ENCODE measurements around the gene CDH3. TPM values are rescaled to one million over a fixed set of nuclear protein-coding genes. Genes with fewer than 3 reads are reported as not detected.

The CDH3 gene
- total and polyA plus RNA-seq, 2 of the 13 experiments (the other 11 are each of a cell fraction or from before 2014, with no cell fraction given) = 0.11 TPM; not detected in 1

- TF ChIP-seq, protein P1, sequence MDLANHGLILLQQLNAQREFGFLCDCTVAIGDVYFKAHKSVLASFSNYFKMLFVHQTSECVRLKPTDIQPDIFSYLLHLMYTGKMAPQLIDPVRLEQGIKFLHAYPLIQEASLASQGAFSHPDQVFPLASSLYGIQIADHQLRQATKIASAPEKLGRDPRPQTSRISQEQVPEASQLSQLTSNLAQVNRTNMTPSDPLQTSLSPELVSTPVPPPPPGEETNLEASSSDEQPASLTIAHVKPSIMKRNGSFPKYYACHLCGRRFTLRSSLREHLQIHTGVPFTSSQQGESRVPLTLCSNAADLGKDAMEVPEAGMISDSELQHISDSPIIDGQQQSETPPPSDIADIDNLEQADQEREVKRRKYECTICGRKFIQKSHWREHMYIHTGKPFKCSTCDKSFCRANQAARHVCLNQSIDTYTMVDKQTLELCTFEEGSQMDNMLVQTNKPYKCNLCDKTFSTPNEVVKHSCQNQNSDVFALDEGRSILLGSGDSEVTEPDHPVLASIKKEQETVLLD (CRISPR knock-in tag; IDR thresholded peaks at IDR 0.05; ENCODE audit: low read depth) = no peak
- TF ChIP-seq DMAP1 (CRISPR knock-in tag; IDR thresholded peaks at IDR 0.05) (peak; percentile 28; the same call in 1 of the 2 replicates), RXRA (CRISPR knock-in tag; IDR thresholded peaks at IDR 0.05) (peak; percentile 49; the same call in 1 of the 2 replicates), ZNF512B (CRISPR knock-in tag; IDR thresholded peaks at IDR 0.05; ENCODE audit: borderline replicate concordance) (no peak), U2AF1 (optimal IDR thresholded peaks at IDR 0.05; ENCODE audit: low read depth, low read length) (no peak), CEBPG (CRISPR knock-in tag; IDR thresholded peaks at IDR 0.05) (0 out of 2 replicates have a peak, but pooled peaks have one; percentile 3), NCOA2 (CRISPR knock-in tag; IDR thresholded peaks at IDR 0.05) (peak; percentile 39; the same call in 1 of the 2 replicates), GABPA (IDR thresholded peaks at IDR 0.05; ENCODE audit: low read depth, low read length) (no peak), GABPA (CRISPR knock-in tag; IDR thresholded peaks at IDR 0.05; ENCODE audit: low read depth) (0 out of 2 replicates have a peak, but pooled peaks have one; percentile 12), NRL (CRISPR knock-in tag; IDR thresholded peaks at IDR 0.05; ENCODE audit: borderline replicate concordance) (peak; percentile 23; the same call in 1 of the 2 replicates), THRA (CRISPR knock-in tag; IDR thresholded peaks at IDR 0.05; ENCODE audit: borderline replicate concordance) (0 out of 2 replicates have a peak, but pooled peaks have one; percentile 39), FOXO1 (CRISPR knock-in tag; IDR thresholded peaks at IDR 0.05) (0 out of 2 replicates have a peak, but pooled peaks have one; percentile 29), SMC3 (IDR thresholded peaks at IDR 0.05; ENCODE audit: low read length) (no peak), ZNF605 (CRISPR knock-in tag; IDR thresholded peaks at IDR 0.05) (no peak), TAF1 (CRISPR knock-in tag; IDR thresholded peaks at IDR 0.05) (no peak)
- TF ChIP-seq, protein P2, sequence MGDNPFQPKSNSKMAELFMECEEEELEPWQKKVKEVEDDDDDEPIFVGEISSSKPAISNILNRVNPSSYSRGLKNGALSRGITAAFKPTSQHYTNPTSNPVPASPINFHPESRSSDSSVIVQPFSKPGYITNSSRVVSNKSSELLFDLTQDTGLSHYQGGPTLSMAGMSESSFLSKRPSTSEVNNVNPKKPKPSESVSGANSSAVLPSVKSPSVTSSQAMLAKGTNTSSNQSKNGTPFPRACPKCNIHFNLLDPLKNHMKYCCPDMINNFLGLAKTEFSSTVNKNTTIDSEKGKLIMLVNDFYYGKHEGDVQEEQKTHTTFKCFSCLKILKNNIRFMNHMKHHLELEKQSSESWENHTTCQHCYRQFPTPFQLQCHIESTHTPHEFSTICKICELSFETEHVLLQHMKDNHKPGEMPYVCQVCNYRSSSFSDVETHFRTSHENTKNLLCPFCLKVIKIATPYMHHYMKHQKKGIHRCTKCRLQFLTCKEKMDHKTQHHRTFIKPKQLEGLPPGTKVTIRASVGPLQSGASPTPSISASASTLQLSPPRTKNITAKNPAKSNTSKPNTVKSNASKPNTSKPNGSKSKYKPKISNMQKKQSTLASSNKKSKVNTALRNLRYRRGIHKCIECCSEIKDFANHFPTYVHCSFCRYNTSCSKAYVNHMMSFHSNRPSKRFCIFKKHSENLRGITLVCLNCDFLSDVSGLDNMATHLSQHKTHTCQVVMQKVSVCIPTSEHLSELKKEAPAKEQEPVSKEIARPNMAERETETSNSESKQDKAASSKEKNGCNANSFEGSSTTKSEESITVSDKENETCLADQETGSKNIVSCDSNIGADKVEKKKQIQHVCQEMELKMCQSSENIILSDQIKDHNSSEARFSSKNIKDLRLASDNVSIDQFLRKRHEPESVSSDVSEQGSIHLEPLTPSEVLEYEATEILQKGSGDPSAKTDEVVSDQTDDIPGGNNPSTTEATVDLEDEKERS (CRISPR knock-in tag; IDR thresholded peaks at IDR 0.05) = 0 out of 2 replicates have a peak, but pooled peaks have one; percentile 27
- TF ChIP-seq, protein P3, sequence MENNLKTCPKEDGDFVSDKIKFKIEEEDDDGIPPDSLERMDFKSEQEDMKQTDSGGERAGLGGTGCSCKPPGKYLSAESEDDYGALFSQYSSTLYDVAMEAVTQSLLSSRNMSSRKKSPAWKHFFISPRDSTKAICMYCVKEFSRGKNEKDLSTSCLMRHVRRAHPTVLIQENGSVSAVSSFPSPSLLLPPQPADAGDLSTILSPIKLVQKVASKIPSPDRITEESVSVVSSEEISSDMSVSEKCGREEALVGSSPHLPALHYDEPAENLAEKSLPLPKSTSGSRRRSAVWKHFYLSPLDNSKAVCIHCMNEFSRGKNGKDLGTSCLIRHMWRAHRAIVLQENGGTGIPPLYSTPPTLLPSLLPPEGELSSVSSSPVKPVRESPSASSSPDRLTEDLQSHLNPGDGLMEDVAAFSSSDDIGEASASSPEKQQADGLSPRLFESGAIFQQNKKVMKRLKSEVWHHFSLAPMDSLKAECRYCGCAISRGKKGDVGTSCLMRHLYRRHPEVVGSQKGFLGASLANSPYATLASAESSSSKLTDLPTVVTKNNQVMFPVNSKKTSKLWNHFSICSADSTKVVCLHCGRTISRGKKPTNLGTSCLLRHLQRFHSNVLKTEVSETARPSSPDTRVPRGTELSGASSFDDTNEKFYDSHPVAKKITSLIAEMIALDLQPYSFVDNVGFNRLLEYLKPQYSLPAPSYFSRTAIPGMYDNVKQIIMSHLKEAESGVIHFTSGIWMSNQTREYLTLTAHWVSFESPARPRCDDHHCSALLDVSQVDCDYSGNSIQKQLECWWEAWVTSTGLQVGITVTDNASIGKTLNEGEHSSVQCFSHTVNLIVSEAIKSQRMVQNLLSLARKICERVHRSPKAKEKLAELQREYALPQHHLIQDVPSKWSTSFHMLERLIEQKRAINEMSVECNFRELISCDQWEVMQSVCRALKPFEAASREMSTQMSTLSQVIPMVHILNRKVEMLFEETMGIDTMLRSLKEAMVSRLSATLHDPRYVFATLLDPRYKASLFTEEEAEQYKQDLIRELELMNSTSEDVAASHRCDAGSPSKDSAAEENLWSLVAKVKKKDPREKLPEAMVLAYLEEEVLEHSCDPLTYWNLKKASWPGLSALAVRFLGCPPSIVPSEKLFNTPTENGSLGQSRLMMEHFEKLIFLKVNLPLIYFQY (CRISPR knock-in tag; IDR thresholded peaks at IDR 0.05; ENCODE audit: borderline replicate concordance) = 0 out of 2 replicates have a peak, but pooled peaks have one; percentile 11
Measured at GRCh38 chr16:68732042-68732680, 87.1 kb downstream of the CDH3 start (continued).
